ENCODE results near the gene ADGRL3.

ADGRL3 gene

DNA sequence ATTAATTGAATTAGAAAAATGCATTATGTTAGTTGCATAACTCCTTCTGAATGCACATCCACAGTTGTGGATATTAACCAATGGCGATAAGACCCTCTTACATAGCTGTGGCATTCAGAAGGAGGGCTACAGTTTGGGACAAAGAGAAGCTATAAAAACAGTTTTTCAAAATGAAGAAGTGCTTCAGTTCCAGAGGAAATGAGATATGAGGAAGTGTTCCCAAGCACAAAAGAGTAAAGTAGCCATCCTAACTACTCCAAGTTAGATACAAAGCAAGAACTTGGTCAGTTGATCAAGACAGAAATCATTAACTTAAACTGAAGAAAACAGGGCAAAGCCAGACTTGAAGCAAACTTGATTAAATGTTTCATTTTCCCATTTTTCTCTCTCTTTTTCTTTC, 17.2 kb upstream of the ADGRL3 start:
- no peaks in the 10 kb centered on the region for H3K9me3 ChIP-seq (ENCODE audit: insufficient read depth, low read depth, low read length)
- DNase-seq, result no peak
- no peaks in the 10 kb centered on the region for H3K36me3 ChIP-seq (ENCODE audit: control insufficient read depth in 1 of 2, insufficient read depth in 2 of 2, low read length in 2 of 2)
- no peak overlapping the region for H4K12ac ChIP-seq (ENCODE audit: low read depth, low read length)
- H3K27me3 ChIP-seq (ENCODE audit: insufficient read depth, low read length), result no peaks in the 10 kb centered on the region
- no peak overlapping the region for H2AK5ac ChIP-seq (ENCODE audit: low read length)
- H3K23ac ChIP-seq (ENCODE audit: low read length), result no peak overlapping the region
- no peak overlapping the region for H3K18ac ChIP-seq (ENCODE audit: low read length)
- no peak overlapping the region for H2BK5ac ChIP-seq (ENCODE audit: low read depth, low read length, poor library complexity)
- WGBS (ENCODE audit: extremely low coverage, insufficient coverage, insufficient read length), result no CpG with 5 or more reads among the region's 1 CpG
- H3K79me2 ChIP-seq (ENCODE audit: control insufficient read depth, insufficient read depth, low read length, poor library complexity), result no peaks in the 10 kb centered on the region
- no peak overlapping the region for H2BK12ac ChIP-seq (ENCODE audit: low read length)
- H3K14ac ChIP-seq (ENCODE audit: low read length), result no peak overlapping the region
- no peak overlapping the region for H3K4me3 ChIP-seq (ENCODE audit: low read depth, low read length)
- no peak overlapping the region for H2BK120ac ChIP-seq (ENCODE audit: insufficient read depth, low read length, poor library complexity)
- H3K4me1 ChIP-seq (ENCODE audit: control insufficient read depth in 1 of 2, insufficient read depth in 2 of 2, low read length in 2 of 2), result no peaks in the 10 kb centered on the region
- H3K4ac ChIP-seq (ENCODE audit: low read depth, low read length), result no peak overlapping the region
- H4K91ac ChIP-seq (ENCODE audit: low read depth, low read length), result no peak overlapping the region
- H3K79me1 ChIP-seq (ENCODE audit: low read length), result no peaks in the 10 kb centered on the region
- no peak overlapping the region for H4K8ac ChIP-seq (ENCODE audit: low read depth, low read length)
- no peak overlapping the region for H3K9ac ChIP-seq (ENCODE audit: low read length)
- H3K4me2 ChIP-seq (ENCODE audit: low read length), result no peak overlapping the region
- H3K27ac ChIP-seq (ENCODE audit: low read depth, low read length), result no peak overlapping the region
- no peak overlapping the region for H2AFZ ChIP-seq (ENCODE audit: insufficient read depth, low read length, poor library complexity)

DNA sequence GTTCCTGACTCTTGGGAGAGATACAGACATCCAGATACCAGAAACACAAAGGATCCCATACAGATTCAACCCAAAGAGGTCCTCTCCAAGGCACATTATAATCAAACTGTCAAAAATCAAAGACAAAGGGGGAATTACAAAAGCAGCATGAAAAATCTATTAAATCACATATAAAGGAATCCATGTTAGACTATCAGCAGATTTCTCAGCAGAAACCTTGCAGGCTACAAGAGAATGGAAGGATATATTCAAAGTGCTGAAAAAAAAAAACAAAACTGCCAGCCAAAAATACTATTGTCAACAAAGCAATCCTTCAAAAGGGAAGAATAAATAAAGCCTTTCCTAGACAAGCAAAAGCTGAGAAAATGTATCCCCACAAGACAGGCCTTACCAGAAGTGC, 14.8 kb upstream of the ADGRL3 start:
- no peak overlapping the region for H2AFZ ChIP-seq (ENCODE audit: insufficient read depth, low read length, poor library complexity)
- H3K4me1 ChIP-seq (ENCODE audit: control insufficient read depth in 1 of 2, insufficient read depth in 2 of 2, low read length in 2 of 2), result no peaks in the 10 kb centered on the region

DNA sequence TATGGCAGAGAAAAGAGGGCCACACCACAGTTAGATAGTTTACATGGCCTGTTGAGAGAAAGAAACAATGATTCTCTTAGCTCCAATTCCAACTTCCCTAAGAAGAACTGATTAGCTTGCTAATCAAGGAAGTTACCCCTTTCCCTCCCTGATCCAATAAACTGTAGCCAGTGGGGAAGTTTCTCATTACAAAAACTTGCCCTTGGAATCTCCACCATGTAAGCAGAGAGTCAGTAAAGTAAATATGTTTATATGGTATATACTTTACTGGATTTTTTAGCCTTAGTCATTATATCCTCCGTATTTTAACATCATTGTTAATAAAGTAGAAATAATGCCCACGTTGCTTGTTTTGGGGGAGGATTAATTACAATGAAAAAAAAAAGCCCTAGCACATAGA, 7.7 kb upstream of the ADGRL3 start:
- H2BK120ac ChIP-seq (ENCODE audit: insufficient read depth, low read length, poor library complexity), result no peak overlapping the region
- no peaks in the 10 kb centered on the region for H3K79me2 ChIP-seq (ENCODE audit: control insufficient read depth, insufficient read depth, low read length, poor library complexity)
- no peak overlapping the region for H3K23ac ChIP-seq (ENCODE audit: low read length)
- H3K79me1 ChIP-seq (ENCODE audit: low read length), result no peaks in the 10 kb centered on the region
- no peak for DNase-seq
- WGBS (ENCODE audit: extremely low coverage, insufficient coverage, insufficient read length), result no CpG with 5 or more reads among the region's 2 CpGs
- H4K91ac ChIP-seq (ENCODE audit: low read depth, low read length), result no peak overlapping the region
- no peak overlapping the region for H4K8ac ChIP-seq (ENCODE audit: low read depth, low read length)
- no peak overlapping the region for H3K4ac ChIP-seq (ENCODE audit: low read depth, low read length)
- no peak overlapping the region for H3K18ac ChIP-seq (ENCODE audit: low read length)
- H3K4me2 ChIP-seq (ENCODE audit: low read length), result no peak overlapping the region
- H3K36me3 ChIP-seq (ENCODE audit: control insufficient read depth in 1 of 2, insufficient read depth in 2 of 2, low read length in 2 of 2), result no peaks in the 10 kb centered on the region
- no peak overlapping the region for H2AK5ac ChIP-seq (ENCODE audit: low read length)
- H2AFZ ChIP-seq (ENCODE audit: insufficient read depth, low read length, poor library complexity), result no peak overlapping the region
- no peak overlapping the region for H3K14ac ChIP-seq (ENCODE audit: low read length)
- no peaks in the 10 kb centered on the region for H3K27me3 ChIP-seq (ENCODE audit: insufficient read depth, low read length)
- no peak overlapping the region for H3K27ac ChIP-seq (ENCODE audit: low read depth, low read length)
- H3K4me1 ChIP-seq (ENCODE audit: control insufficient read depth in 1 of 2, insufficient read depth in 2 of 2, low read length in 2 of 2), result no peaks in the 10 kb centered on the region
- H2BK5ac ChIP-seq (ENCODE audit: low read depth, low read length, poor library complexity), result no peak overlapping the region
- H4K12ac ChIP-seq (ENCODE audit: low read depth, low read length), result no peak overlapping the region
- H3K4me3 ChIP-seq (ENCODE audit: low read depth, low read length), result no peak overlapping the region
- H2BK12ac ChIP-seq (ENCODE audit: low read length), result no peak overlapping the region
- no peaks in the 10 kb centered on the region for H3K9me3 ChIP-seq (ENCODE audit: insufficient read depth, low read depth, low read length)
- no peak overlapping the region for H3K9ac ChIP-seq (ENCODE audit: low read length)

More for the DNA sequence above, 14.8 kb upstream of the ADGRL3 start:
- no peak overlapping the region for H4K8ac ChIP-seq (ENCODE audit: low read depth, low read length)
- no peak overlapping the region for H2BK120ac ChIP-seq (ENCODE audit: insufficient read depth, low read length, poor library complexity)
- H3K9ac ChIP-seq (ENCODE audit: low read length), result no peak overlapping the region
- no peak overlapping the region for H2AK5ac ChIP-seq (ENCODE audit: low read length)
- no peak overlapping the region for H3K4me3 ChIP-seq (ENCODE audit: low read depth, low read length)
- no peak overlapping the region for H4K91ac ChIP-seq (ENCODE audit: low read depth, low read length)
- no peak for DNase-seq
- no peaks in the 10 kb centered on the region for H3K9me3 ChIP-seq (ENCODE audit: insufficient read depth, low read depth, low read length)
- H2BK5ac ChIP-seq (ENCODE audit: low read depth, low read length, poor library complexity), result no peak overlapping the region
- no peak overlapping the region for H3K18ac ChIP-seq (ENCODE audit: low read length)
- H3K27me3 ChIP-seq (ENCODE audit: insufficient read depth, low read length), result no peaks in the 10 kb centered on the region
- no peak overlapping the region for H3K23ac ChIP-seq (ENCODE audit: low read length)
- H2BK12ac ChIP-seq (ENCODE audit: low read length), result no peak overlapping the region
- H3K14ac ChIP-seq (ENCODE audit: low read length), result no peak overlapping the region
- no peak overlapping the region for H3K4me2 ChIP-seq (ENCODE audit: low read length)
- no peaks in the 10 kb centered on the region for H3K36me3 ChIP-seq (ENCODE audit: control insufficient read depth in 1 of 2, insufficient read depth in 2 of 2, low read length in 2 of 2)
- no peak overlapping the region for H4K12ac ChIP-seq (ENCODE audit: low read depth, low read length)
- no peaks in the 10 kb centered on the region for H3K79me1 ChIP-seq (ENCODE audit: low read length)
- H3K79me2 ChIP-seq (ENCODE audit: control insufficient read depth, insufficient read depth, low read length, poor library complexity), result no peaks in the 10 kb centered on the region
- no peak overlapping the region for H3K27ac ChIP-seq (ENCODE audit: low read depth, low read length)
- no peak overlapping the region for H3K4ac ChIP-seq (ENCODE audit: low read depth, low read length)

DNA sequence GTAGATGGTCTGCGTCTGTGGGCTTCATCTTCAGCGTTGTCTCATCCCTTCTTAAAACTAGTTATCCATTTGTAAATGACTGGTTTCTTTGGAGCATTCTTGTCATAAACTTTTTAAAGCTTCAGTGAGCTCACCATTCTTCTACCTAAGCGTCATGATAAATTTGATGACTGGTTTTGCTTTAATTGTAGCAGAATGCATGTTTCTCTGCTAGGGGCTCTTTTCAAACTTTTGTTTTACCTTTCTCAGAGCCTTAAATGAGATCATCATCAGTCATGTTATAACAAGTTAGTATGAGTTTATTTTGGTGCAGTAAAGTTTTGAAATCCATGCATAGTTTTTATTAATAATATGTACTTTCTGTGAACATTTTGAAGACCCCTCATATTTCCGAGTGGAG, 6.3 kb upstream of the ADGRL3 start:
- H3K4me1 ChIP-seq (ENCODE audit: control insufficient read depth in 1 of 2, insufficient read depth in 2 of 2, low read length in 2 of 2), result no peaks in the 10 kb centered on the region
- no peak overlapping the region for H3K9ac ChIP-seq (ENCODE audit: low read length)
- no peaks in the 10 kb centered on the region for H3K9me3 ChIP-seq (ENCODE audit: insufficient read depth, low read depth, low read length)
- no peak overlapping the region for H3K4ac ChIP-seq (ENCODE audit: low read depth, low read length)
- WGBS (ENCODE audit: extremely low coverage, insufficient coverage, insufficient read length), result no CpG with 5 or more reads among the region's 4 CpGs
- H4K8ac ChIP-seq (ENCODE audit: low read depth, low read length), result no peak overlapping the region
- no peak overlapping the region for H3K4me3 ChIP-seq (ENCODE audit: low read depth, low read length)
- H2BK5ac ChIP-seq (ENCODE audit: low read depth, low read length, poor library complexity), result no peak overlapping the region
- no peak overlapping the region for H3K4me2 ChIP-seq (ENCODE audit: low read length)
- no peak overlapping the region for H2BK12ac ChIP-seq (ENCODE audit: low read length)
- no peaks in the 10 kb centered on the region for H3K27me3 ChIP-seq (ENCODE audit: insufficient read depth, low read length)
- no peak overlapping the region for H3K18ac ChIP-seq (ENCODE audit: low read length)
- no peak overlapping the region for H4K91ac ChIP-seq (ENCODE audit: low read depth, low read length)
- DNase-seq, result no peak
- H4K12ac ChIP-seq (ENCODE audit: low read depth, low read length), result no peak overlapping the region
- H3K36me3 ChIP-seq (ENCODE audit: control insufficient read depth in 1 of 2, insufficient read depth in 2 of 2, low read length in 2 of 2), result no peaks in the 10 kb centered on the region
- no peak overlapping the region for H3K23ac ChIP-seq (ENCODE audit: low read length)
- H3K14ac ChIP-seq (ENCODE audit: low read length), result no peak overlapping the region
- no peaks in the 10 kb centered on the region for H3K79me1 ChIP-seq (ENCODE audit: low read length)
- no peak overlapping the region for H2BK120ac ChIP-seq (ENCODE audit: insufficient read depth, low read length, poor library complexity)
- H3K79me2 ChIP-seq (ENCODE audit: control insufficient read depth, insufficient read depth, low read length, poor library complexity), result no peaks in the 10 kb centered on the region
- H2AK5ac ChIP-seq (ENCODE audit: low read length), result no peak overlapping the region
- H3K27ac ChIP-seq (ENCODE audit: low read depth, low read length), result no peak overlapping the region
- H2AFZ ChIP-seq (ENCODE audit: insufficient read depth, low read length, poor library complexity), result no peak overlapping the region

All from trophoblast cell (in vitro differentiated cells and primary cell).